Glomerular visceral epithelial cell (primary cell): Measurements from ENCODE around the gene CSNK1A1.
"Not testable (repeated sequence)": the region's sequence is repeated elsewhere in the genome, so short reads cannot be mapped to it uniquely, and the experiment has no call there.

ENCODE experiments used
- DNase-seq: peaks from one replicate; pipeline ENCODE4 v3.0.0-alpha.2; 2016; ENCODE audit errors: extremely low spot score

The CSNK1A1 gene

DNA sequence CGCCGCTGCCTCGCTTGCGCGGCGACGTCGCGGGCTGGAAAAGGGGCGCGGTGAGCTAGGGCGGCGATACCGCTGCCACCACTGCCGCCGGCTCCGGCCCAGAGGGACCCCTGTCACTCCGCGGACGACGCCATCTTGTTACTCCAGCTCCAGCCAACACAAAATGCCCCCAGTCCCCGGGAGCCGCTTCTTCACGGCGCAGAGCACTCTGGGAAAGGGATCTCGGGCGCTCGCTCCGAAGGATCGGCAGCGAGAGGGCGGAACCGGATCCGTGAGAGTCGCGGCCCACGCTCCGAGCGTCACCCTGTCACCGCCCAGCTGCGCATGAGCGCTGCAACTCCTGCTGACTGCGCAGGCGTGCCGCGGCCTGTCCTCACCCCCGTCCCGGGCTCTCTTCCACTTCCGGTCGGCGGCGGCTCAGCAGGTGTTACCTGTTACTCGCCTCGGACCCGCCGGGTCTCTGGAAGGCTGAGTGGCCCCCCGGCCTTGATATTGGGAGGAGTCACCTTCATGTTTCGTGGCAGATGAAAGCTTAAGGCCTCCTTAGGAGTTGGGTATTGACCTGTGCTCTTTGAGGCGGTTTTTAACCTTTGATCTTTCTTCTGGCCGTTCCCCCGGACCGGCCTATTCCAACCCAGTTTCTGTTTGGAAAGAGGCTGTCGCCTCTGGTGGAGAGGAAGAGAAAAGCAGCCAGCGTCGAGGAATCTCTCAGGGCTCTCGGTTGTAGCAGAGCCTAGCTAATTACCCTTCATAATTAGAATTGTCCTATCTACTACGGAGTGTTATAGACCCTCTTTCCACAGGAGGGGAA lies at the start of gene CSNK1A1:
CSNK1A1 (minus strand) TSS at position 213 of the 811 bp plus-strand sequence. CDS start 475 bp downstream, outside the sequence.
- peak; percentile 100 for DNase-seq

DNA sequence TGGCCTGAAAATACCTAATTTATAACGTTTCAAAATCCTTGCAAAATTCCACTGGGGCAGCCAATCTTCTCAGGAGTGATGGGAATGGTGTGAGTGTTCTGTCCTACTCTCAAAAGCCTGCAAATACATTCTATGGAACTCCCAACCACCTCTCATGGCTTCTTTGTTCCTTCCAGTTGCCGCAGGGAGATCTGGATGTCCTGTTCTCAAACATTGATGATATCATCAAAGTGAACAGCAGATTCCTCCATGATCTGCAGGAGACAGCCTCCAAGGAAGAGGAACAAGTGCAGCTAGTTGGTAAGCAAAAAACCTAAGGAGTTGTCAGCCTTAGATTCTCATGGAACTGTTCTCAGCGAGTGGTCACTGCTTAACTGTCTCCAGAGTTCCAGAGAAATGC lies 49.7 kb upstream of the CSNK1A1 start:
- DNase-seq: no peak

DNA sequence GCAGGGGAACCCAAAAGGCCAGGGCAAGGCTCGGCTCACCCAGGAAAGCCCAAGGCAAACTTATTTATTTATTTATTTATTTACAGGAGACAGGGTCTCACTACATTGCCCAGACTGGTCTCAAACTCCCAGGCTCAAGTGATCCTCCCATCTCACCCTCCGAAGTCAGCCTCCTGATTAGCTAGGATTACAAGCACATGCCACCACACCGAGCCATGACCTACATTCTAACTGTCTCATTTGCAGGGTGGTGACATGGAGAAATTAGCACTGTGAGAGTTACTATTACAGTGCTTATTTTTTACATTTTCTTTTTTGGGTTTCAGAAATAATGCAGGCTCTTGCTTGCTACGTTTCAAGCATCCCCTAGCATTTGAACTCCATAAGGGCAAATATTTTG lies 48.1 kb upstream of the CSNK1A1 start:
- DNase-seq: no peak

DNA sequence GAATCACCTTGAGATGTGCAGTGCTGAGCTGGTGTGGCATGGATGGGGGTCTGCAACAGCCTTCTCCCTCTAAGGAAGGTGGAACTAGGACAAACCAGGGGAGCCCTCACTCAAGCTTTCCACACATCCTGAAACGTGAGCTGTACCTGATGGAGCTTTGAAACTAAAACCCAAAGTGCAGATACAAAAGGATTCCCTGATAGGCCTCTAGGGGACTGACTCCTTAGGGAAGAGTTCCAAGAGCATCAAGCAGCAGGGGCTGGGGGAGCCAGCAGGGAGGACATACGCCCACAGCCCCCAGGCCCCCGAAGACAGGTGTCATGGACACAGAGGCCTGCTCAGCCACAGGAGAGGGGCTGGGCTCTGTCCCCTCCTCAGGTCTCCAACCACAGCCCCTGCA lies 47.7 kb upstream of the CSNK1A1 start:
- DNase-seq: no peak

DNA sequence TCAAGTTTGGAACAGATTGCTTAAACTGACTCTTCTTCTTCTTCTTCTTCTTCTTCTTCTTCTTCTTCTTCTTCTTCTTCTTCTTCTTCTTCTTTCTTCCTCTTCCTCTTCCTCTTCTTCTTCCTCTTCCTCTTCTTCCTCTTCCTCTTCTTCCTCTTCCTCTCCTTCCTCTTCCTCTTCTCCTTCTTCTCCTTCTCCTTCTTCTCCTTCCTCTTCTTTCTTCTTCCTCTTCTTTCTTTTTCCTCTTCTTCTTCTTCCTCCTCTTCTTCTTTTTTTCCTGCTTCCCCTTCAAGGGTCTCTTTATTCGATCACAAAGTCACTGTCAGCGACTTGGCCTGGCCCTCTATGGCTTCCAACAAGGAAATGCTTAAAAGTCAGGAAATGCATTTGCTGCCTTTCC lies 47.0 kb upstream of the CSNK1A1 start:
- not testable (repeated sequence) for DNase-seq

DNA sequence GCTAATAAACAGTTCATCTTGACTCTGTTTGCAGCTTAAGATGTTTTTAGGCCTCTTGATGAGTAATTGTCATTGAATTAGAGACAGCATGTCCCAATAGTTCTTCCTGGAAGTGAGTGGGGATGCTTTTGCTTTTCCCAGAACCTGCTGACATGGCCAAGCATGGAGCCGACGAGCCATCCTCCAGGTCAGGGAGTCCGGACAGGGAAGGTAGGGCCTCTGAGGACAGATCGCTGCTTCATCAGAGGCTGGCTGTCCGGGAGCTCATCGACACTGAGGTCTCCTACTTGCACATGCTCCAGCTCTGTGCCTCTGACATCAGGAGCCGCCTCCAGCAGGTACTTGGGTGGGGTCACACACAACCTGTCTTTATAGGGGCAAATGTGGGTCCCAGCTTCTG lies 46.4 kb upstream of the CSNK1A1 start:
- DNase-seq: no peak

DNA sequence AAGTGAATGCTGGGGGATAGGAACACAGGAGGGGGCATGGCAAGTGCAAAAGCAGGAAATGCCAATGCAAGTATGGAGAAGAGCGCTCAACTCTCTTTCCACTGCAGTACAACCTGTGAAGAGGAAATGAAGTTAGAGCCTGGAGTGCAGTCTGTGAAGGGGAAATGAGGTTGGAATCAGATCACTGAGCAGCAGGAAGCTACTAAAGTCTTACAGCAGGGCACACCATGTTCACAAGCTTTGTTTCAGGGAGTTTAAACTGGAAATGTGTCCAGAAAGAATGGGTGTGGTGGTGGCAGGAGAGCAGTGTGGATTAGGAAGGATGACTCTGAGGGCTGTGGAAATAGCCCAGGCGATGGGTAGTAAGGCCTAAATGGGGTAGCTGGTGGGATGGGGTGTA lies 45.5 kb upstream of the CSNK1A1 start:
- DNase-seq: no peak

DNA sequence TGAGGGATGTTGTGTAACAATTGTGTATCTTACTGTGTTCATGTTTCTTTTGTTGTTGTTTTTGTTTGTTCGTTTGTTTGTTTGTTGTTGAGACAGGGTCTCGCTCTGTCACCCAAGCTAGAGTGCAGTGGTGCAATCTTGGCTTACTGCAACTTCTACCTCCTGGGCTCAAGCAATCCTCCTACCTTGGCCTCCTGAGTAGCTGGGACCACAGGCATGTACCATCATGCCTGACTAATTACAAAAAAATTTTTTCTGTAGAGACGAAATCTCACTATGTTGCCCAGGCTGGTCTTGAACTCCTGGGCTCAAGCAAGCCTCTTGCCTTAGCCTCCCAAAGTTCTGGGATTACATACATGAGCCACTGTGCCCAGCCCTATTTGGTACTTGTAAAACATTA lies 43.9 kb upstream of the CSNK1A1 start:
- peak; percentile 39 for DNase-seq

DNA sequence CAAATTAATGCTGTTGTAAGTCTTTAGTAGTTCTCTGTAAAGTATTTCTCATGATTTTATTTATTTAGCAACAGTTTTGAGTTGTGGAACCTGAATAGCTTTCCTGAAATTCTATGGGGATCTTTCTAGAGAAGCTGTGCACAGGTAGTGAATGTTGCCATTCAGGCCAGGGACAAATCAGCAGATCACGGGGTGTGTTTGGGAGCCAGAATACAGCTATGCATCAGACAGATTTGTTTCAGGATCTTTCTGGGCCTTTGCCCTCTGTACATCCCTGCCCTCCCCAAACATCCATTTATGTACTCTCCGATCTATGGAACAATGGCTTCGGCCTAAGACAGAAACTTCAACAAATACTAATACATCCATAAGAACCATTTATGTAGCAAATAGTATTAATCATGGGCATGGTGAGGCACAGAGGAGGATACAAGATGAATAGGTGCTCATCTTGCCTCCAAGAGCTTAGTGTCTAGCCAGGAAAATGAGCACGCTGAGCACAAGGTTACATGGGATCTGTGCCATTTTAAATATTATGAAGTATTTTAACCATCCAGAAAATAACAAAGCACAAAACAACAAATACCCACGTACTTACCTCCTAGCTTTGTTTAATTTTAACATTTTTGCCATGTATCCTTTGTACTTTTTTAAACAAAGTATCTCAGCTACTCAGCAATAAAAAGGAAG lies 43.1 kb upstream of the CSNK1A1 start:
- no peak for DNase-seq

DNA sequence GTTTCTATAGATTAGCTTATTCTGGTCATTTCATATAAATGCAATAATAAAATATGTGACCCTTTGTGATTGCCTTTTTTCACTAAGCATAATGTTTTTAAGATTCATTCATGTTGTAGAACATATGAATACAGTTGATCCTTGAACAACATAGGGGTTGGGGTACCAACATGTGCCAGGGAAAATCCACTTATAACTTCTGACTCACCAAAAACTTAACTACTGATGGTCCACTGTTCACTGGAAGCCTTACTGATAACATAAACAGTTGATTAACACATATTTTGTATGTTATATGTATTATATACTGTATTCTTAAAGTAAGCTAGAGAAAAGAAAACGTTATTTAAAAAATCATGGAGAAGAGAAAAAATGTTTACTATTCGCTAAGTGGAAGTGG lies 42.1 kb upstream of the CSNK1A1 start:
- DNase-seq: no peak

DNA sequence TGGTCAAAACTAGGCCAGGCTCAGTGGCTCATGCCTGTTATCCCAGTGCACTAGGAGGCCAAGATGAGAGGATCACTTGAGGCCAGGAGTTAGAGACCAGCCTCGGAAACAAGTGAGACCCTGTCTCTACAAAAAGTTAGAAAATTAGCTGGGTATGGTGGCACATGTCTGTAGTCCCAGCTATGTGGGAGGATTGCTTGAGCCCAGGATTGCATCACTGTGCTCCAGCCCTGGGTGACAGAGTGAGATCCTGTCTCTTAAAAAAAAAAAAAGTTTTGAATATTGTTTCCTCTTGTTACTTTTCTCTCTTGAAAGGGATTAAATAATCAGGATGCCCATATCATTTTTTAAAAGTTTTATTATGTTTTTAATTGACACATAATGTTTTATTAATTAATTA lies 37.7 kb upstream of the CSNK1A1 start:
- no peak for DNase-seq

DNA sequence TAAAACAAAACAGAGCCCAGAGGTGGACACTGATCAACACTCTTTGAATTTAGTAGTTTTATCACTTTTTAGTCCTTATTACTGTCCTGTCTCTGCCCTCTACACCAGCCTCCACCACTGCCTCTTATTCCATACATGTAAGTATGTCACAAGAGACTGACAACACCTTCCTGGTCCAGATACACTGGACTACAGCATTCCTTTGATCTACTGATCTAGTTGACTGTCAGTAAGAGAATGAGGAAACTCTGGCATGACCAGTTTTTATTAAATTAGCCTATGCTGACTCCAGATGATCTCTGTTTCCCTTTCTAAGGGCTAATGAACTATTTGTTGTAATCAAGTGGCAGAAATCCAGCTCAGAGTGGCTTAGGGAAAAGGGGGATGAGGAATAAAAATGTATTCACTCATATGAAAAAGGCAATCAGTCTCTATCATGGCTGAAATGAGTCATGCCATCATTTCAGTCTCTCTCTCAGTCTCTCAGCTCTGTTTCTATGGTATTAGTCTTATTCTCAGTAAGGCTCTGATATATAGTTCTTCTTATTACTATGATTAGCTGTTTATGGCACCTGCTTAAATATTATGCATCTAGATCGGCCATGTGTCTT lies 35.6 kb upstream of the CSNK1A1 start:
- DNase-seq: no peak

DNA sequence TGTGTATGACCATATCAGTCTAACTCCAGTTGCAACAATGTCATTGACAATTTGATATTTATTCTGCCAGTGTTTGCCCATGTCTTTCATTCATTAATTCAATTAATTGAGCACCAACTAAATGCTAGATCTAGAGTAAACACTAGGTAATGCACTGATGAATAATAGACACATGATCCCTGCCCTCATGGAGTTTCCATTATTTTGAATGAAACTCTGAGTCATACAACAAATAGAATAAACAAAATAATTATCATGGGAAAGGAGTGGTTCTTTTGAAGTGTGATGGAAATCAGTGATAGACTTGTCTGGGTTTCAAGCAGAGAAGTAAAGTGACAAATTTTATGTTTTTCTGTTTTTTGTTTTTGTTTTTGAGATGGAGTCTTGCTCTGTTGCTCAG lies 34.7 kb upstream of the CSNK1A1 start:
- no peak for DNase-seq

DNA sequence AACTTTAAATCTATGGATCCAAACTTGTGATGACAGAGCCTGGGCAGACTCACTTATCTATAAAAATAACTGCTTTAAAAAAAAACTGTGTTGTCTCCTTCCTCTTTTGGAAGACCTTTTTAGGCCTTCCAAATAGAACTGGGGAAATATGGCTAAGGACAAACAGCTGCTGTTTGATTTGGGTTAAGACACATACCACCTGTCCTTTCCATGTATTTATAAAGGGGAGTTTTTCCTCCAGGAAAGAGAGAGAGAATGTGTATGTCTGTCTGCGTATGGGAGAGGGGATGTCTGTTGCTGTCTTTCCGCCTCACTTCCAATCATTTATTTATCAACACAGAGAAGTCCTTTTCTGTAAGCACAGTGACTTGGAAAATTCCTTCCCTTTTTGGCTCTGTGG lies 32.9 kb upstream of the CSNK1A1 start:
- DNase-seq: no peak

DNA sequence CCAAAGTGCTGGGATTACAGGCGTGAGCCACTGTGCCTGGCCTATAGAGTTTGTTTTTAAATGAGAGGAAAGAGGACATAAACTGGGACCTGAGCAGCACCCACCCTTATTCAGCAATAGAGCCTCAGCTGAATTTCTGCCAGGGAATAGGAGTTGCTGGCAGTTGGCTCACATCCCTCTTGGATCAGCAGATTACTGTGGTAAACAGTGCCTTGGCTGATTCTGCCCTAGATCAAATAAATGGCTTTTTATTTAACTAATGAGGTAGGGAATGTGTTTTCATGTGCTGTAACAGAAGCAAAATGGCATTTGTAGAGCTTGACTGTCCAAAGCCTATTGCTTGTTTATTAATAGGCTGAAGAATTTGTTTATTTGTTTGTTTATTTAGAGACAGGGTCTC lies 32.2 kb upstream of the CSNK1A1 start:
- no peak for DNase-seq

DNA sequence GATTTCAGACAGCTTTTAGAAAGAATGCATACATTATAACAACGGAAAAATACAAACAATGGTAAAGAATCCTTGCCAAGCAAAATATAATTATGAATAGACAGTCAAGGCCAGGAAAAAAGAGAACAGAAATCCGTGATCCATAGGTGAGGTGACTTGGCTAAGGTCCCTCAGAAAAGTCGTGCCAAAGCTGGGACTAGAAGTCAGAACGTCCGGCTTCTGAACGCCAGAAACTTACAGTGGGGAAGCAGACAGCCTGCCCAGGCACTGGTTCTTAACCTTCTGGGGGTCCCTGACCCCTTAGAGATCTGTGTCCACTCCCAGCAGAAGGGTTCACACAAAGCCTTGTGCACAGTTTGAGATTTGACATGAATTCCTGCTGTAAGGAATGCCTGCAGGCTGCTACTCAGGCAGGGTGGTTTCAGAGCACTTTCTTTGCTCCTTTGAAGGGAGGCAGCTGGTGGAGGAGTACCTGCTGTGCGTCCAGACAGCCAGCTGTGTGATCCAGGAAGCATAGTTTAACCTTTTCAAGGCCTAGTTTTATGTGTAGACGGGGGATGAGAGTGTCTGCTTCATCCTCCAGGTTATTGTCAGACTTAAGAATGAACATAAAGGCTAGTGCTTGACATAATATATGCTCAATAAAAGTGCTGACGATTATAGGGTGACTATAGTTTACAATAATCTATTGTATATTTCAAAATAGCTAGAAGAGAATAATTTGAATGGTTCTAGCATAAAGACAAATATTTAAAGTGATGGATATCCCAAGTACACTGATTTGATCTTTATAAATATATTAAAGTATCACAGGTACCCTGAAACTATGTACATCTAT lies 30.9 kb upstream of the CSNK1A1 start:
- no peak for DNase-seq

DNA sequence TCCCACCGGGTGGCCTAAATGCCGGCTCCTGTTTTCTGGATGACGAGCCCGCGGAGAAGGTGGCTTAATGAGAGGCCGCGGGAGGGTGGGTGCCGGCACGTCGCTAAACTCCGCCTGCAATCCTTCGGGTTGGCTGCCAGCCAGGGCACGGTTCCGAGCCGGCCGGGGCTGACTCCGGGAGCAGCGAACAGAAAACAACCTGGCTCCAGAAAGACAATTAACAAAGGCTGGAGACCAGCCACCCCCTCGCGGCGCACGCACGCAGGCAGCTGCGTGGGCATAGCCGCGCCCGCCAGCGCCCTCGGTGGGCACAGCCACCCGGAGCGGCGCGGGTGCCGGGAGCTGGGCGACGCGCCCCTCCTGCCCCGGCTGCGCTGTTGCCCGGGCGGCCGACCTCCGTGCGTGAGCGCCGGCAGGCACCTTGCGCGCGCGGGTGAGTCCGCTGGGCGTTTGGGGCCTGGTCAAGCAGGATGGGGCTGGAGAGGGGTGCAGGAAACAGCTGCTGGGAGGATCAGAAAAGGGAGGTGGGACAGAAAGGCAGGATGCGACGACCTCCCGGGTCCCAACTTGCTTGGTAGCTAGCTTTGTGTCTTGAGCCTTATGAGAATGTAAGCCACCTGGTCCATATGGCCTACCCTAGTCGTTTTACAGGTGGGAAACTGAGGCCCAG lies 30.1 kb upstream of the CSNK1A1 start, which contains the start of gene ARHGEF37:
ARHGEF37 (plus strand) TSS at position 307 of the 670 bp plus-strand sequence. CDS start 16,272 bp downstream, outside the sequence.
- peak; percentile 78 for DNase-seq

DNA sequence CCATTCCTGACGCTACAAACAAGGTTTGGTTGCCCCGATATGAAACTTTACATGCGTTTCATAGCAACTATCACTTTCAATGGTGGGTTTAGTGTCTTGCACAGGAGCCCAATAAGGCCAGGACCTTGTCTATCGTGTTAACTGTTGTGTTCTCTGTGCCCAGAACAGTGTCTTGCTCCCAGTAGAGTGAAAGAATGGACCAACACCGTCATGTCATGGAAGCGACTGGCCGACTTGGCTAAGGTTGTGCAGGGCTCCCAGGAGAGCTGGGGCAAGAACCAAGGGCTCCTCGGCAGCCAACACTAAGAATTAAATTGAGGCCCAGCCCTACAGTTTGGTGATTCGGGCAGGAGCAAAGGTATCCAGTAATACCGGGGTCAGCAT lies 29.6 kb upstream of the CSNK1A1 start:
- no peak for DNase-seq

DNA sequence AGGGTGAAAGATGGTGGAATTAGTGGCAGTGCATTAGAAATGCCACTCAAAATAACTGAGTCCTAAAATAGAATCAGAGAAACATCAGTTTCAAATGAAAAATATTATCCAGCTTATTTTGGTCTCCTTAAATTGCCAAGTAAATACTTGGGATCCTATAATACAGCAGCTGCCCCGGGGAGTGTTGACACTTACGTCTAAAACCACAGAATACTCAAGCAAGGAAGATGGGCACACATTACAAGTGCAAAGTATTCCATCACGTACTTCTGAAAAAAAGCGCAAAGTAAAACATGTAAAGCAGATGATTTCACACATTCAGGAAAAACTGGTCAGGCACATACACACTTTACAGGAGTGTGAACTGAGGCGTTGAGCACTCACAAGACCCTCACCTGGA lies 27.7 kb upstream of the CSNK1A1 start:
- DNase-seq: no peak

DNA sequence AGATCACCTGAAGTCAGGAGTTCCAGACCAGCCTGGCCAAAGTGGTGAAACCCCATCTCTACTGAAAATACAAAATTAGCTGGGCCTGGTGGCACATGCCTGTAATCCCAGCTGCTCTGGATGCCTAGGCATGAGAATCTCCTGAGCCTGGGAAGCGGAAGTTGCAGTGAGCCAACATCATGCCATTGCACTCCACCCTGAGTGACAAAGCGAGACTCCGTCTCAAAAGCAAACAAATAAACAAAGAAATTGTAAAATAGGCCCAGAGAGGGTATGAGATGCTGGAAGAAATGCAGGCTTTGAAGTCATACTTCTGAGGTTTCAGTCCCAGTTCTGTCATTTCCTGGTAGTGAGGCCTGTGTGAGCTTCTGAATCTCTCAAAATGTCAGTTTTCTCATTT lies 24.8 kb upstream of the CSNK1A1 start:
- no peak for DNase-seq

DNA sequence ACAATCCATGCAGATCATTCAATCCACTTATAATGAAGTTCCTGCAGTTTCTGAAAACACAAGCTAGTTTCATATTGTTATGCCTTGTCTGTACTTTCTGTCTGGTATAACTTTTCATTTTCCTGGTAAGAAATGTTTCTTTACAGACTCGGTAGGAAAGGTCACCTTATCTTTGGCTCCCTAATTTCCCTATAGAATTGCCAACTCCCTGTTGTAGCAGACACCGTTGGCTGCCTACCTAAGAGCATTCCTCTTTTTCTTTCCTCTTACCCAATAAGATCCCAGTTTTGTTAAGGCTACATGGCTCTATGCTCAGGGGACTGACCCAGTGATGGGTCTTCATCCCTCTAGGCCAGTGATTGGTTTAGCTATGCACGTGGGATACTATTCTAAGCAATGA lies 23.9 kb upstream of the CSNK1A1 start:
- no peak for DNase-seq
